Keratinocyte (primary cell): ENCODE measurements around the gene WDR91.
"Not testable (repeated sequence)": the region's sequence is repeated elsewhere in the genome, so short reads cannot be mapped to it uniquely, and the experiment has no call there.

Experiments used
- CTCF ChIP-seq, 3 experiments: IDR thresholded peaks in 1 of 3; conservative IDR thresholded peaks in 1 of 3; optimal IDR thresholded peaks in 1 of 3; 2 replicates in 2 of 3; 3 replicates in 1 of 3; pipeline versions ENCODE3 to v1.5.1; 2011; ENCODE audit warnings: low read length in 3 of 3, mild to moderate bottlenecking in 3 of 3, moderate library complexity in 2 of 3, control low read depth in 1 of 3, inconsistent platforms in 1 of 3; ENCODE audit not compliant: insufficient read depth in 2 of 3; ENCODE audit errors: extremely low read depth in 1 of 3
- EZH2 ChIP-seq: IDR thresholded peaks from one replicate; pipeline ENCODE4 v1.6.1; 2012; ENCODE audit warnings: inconsistent platforms, mild to moderate bottlenecking, low read length, moderate library complexity

DNA sequence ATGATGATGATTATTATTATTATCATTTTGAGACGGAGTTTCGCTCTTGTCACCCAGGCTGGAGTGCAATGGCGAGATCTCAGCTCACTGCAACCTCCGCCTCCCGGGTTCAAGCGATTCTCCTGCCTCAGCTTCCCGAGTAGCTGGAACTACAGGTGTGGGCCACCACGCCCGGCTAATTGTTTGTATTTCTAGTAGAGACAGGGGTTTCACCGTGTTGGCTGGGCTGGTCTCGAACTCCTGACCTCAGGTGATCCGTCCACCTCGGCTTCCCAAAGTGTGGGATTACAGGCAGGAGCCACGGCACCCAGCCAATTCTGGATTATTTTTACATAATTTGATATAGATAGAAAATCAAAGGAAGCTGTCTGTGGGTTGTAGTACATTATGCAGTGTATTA lies 22.8 kb upstream of the WDR91 start:
- not testable (repeated sequence) for TF ChIP-seq CTCF (optimal IDR thresholded peaks at IDR 0.05 in 1 of 3, IDR thresholded peaks at IDR 0.05 in 1 of 3, conservative IDR thresholded peaks at IDR 0.05 in 1 of 3; ENCODE audit: extremely low read depth in 1 of 3, insufficient read depth in 2 of 3, low read length in 3 of 3); EZH2
